HK-2 (cell line): Measurements from ENCODE around the gene UAP1.
"Not testable (repeated sequence)": the region's sequence is repeated elsewhere in the genome, so short reads cannot be mapped to it uniquely, and the experiment has no call there.

Experiments
- DNase-seq: peaks from one replicate; pipeline ENCODE4 v3.0.0-alpha.2; 2018; ENCODE audit not compliant: unreplicated experiment

UAP1 gene

DNA sequence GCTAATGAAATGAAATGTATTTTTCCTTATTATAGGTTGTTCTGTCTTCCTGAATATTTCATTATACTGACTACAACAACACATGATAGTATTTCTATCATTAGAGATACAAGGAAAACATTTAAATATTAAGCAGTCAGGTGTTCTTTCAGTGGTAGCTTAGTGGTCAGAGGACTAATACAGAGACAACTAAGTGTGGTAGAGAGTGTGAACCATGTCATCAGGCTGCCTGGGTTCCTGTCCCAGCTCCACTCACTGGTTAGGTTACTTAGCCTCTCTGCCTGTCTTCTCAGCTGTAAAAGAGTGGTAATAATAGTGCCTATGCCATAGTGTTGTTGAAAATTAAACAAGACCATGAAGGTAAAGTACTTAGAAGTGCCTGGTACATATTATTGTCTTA lies 3.9 kb downstream of the UAP1 start:
- DNase-seq = no peak

DNA sequence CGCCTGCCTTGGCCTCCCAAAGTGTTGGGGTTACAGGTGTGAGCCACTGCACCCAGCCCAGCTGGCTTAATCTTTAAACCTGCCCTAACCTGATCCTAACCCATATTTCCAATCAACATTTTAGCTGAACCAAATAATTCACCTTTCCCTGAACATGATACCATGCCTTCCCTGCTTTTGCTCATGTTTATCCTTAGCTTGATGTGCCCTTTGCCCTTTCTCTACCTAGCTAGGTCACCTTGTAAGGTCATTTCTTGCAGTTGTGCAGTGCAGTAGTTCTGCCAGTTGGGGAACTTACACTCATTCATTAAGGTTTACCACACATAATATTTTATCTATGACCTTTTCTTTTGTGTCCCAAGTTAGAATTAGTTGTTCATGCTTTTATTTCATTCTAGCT lies 5.3 kb downstream of the UAP1 start:
- DNase-seq = no peak

DNA sequence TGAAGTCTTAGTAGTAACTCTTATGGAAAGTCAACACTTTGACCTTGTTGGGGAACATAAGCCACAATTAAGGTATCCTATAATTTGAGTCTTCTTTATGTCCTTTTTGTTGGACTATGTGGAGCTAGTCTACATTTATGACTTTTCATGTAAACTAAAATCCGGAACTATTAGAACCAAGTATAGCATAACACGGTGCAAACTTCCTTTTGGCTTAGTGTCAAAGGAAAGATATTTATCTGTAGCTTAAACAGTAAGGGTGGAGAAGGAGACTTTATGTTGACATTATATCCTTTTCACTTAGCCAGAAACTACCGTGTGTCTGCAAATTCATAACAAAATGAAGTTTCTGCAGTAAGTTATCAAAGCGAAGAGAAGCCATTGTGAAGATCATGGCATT lies 7.3 kb downstream of the UAP1 start:
- no peak for DNase-seq

DNA sequence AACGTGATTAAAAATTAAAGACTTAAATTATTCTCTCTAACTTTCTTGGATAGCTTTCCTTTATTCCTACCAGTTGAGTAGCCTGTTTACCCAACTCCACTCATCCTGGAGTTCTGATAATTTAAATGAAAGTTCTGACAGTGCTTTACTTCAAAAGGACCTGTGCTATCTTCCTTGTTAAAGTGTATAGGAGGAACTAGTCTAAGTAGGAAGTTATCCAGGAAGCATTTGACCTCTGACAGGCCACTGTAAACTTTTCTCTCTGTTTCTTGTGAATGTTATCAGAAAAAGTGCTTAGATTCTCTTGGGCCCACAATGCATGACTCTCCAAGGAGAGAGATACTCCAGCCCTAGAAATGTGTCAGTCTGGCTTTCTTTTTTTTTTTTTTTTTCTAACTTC lies 9.2 kb downstream of the UAP1 start:
- no peak for DNase-seq

DNA sequence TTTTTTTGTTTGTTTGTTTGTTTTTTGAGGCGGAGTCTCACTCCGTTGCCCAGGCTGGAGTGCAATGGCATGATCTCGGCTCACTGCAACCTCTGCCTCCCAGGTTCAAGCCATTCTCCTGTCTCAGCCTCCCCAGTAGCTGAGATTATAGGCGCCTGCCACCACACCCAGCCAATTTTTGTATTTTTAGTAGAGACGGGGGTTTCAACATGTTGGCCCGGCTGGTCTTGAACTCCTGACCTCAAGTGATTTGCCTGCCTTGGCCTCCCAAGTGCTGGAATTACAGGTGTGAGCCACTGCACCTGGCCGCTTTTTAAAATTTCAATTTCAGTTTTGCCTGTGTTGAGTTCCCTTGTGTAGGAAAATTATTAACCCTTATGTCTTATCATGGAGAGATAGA lies 9.6 kb downstream of the UAP1 start:
- not testable (repeated sequence) for DNase-seq

DNA sequence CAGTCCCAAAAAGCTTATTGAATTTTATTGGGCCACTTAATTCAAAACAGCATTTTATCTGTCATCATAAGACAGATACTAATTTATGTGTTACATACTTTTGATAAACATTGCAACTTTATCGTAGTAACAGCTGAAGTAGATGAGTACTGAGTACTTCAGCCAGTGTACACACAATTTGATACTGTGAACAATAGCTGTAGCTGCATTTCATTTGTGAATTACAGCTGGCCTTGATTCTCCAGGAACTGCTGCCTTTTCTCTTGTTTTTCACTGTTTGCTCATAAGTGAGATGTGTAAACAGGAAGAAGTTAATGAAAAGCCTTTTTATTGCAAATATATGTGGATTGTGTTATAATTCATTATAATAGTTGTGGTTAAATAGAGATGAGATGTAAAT lies 10.2 kb downstream of the UAP1 start:
- DNase-seq = no peak

DNA sequence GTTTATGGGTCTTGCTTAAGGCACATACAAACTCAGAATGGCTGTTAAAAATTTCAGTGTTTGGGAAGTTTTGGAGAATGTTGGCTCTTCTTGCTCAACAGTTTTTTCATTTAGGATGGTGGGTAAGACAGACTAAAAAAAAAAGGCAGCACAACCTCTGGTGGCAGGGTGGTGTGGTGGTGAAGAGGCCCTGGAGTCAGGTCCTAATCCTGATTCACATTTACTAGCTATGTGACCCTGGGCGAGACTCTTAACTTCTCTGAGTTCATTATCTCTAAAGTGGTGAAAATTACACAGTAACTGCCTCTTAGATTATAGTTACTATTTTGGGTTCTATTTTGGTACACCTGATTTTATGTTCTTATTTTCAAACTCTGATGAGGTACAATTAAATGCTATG lies 11.6 kb downstream of the UAP1 start:
- no peak for DNase-seq

DNA sequence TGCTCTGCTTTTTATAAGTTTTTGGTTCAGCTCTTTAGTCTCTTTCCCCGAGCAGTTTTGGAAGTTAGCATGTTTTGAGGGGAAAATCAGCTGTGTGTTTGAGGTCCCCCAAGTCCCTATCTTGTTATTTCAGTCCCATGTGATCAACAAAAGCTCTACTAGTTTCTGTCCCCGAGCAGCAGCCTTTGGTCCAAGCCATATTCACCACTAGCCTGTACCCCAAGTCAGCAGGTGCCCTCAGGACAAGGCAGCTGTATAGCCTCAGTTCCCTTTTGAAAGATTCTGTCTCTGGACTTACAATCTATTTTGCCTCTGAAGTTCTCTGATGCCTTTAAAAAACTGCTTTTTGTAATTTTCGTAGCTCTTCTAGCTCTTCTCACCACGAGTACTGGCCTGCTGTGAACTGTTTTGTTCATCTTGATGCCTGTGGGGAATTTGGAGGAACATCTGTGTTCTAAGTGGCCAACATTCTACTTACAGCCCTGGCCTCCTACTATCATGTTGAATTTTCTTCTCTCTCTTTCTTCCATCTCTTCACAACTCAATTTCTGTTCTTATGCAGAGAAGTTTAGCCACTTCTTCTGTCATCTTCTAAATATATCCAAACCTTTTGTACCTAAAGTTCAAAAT lies 16.7 kb downstream of the UAP1 start:
- DNase-seq = no peak

DNA sequence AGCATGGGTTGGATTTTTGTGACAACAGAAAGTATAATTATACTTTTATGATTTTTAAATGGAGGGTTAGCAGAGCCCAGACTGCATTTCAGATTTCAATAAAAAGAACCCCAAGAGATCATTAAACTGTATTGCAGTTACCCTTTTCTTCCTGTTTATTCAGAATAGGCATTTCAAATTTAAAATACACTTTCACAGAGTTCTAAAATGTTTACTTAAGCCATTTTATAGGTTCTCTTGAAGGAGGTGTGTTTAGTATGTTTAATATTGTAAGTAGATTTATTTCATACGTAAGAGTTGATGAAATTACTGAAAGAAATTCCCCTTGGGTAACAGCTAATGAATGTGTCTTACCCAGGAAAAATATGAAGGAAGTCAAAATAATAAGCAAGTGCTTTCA lies 17.4 kb downstream of the UAP1 start:
- DNase-seq = no peak

DNA sequence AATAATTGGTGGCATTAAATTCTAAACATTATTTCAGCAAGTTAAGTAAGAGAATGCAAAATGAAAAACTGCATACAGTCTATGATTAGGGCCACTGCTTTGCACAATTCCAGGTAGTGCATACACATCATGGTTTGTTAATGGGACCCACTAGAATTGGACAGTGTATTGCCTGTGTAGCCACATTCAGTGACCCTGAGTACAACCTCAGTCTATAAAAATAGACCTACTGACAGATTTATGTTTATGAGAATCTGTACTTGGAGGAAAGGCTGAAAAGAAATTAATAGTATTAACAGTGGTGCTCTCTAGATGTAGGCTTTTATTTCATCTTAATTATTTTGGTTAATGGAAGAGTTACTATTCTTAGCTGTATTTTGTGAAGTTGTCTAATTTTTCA lies 18.8 kb downstream of the UAP1 start:
- DNase-seq = no peak

DNA sequence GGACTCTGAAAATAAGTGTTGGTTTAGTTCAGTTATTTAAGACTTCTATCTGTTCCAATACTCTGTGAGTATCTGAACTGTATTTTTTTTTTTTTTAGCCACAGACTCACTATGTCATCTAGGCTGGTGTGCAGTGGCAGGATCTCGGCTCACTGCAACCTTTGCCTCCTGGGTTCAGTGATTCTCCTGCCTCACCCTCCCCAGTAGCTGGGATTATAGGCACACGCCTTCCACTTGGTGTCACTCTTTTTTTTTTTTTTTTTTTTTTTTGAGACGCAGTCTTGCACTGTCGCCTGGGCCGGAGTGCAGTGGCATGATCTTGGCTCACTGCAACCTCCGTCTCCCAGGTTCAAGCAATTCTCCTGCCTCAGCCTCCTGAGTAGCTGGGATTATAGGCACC lies 21.4 kb downstream of the UAP1 start:
- DNase-seq = not testable (repeated sequence)

DNA sequence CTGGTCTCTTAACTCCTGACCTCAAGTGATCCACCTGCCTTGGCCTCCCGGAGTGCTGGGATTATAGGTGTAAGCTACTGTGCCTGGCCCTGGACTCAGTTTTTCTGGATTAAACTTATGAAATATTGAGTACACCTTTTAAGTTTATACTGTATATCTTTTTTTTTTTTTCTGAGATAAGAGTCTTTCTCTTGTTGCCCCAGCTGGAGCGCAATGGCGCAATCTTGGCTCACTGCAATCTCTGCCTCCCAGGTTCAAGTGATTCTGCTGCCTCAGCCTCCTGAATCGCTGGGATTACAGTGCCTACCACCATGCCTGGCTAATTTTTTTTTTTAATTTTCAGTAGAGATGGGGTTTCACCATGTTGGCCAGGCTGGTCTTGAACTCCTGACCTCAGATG lies 23.6 kb downstream of the UAP1 start:
- DNase-seq = not testable (repeated sequence)

DNA sequence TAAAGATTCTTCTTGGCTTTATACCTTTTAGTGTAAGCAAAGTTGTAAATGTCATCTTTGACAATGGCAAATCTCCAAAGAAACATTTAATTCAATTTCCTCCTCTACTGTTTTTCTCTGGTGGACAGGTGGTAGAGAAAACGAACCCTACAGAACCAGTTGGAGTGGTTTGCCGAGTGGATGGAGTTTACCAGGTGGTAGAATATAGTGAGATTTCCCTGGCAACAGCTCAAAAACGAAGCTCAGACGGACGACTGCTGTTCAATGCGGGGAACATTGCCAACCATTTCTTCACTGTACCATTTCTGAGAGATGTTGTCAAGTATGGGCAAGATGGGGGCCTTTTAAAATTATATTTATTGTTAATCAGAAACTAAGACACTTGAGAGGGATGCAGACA lies 25.8 kb downstream of the UAP1 start:
- no peak for DNase-seq

DNA sequence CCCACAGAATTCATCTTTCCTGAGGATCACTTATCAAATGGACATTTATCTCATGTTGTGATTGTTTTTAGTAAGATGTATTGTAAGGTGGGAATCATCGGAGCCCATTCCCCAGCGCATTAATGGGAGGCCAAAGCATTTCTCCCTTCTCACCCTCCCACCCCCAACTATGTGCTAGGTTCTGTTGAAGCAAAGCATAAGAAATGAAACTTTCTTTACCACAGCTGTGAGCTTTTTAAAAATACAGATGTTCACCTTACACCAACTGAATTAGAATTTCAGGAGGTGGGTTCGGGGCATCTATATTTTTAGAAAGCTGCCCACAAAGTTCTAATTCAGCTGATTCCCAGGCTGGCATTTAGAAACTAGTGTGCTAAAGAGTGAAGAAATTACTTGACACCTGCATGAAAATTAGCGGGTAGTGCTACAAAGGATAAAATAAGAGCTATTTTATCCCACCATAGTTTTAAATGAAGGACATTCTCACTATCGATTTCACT lies 26.3 kb downstream of the UAP1 start:
- no peak for DNase-seq

DNA sequence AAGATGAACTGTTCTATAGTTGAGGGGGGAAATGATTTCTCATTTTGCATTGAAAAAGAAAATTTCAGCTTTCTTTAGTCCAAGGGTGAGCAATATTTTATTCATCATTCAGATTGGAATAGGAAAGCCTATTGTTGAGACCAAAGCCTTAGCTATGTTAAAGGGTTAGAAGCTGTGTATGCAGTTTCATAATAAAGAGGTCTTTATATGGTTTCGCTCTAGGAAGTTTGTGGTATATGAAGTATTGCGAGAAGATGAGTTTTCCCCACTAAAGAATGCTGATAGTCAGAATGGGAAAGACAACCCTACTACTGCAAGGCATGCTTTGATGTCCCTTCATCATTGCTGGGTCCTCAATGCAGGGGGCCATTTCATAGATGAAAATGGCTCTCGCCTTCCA lies 28.6 kb downstream of the UAP1 start:
- DNase-seq = no peak

DNA sequence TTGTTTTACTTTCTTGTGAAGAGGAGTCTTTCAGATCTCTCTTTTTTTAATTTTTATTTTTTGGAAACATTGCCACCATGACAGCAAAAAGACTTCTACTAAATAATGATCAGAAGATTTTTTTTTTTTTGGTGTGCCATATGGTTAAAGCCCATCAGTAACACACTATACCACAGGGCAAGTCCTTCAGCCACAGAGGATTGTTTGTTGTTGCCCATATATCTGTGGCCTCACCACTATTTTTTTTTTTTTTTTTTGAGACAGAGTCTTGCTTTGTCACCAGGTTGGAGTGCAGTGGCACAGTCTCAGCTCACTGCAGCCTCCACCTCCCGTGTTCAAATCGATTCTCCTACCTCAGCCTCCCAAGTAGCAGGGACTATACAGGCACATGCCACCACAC lies 29.2 kb downstream of the UAP1 start:
- DNase-seq = no peak

DNA sequence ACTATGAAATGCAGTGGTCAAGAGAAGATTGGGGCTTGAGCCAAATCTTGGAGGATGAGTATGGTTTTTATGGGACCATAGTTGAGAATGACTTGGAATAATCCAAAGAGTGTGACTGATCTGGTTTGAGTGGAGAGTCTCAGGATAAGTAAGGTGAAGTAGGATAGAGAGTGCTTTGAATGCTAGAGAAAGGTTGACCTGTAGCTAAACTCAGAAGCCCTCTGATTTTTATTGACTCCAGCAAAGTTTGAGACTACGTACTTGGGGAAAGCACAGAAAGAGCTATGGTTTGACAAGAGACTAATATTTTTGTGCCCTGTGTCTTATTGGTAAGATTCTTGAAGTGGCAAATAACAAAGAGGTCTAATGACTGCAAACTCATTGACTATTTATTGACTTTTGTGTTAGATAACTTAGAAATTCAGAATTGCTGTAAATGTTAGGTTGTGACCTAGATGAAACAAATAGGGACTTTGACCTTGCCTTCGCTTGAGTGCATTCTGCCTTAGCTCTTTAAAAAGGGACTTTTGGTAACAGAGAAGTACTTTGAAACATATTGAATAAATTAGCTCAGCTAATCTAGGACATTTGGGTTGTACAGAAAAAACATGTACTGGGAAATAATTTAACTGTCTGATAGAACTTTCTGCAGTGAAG lies 35.1 kb downstream of the UAP1 start:
- DNase-seq = no peak

DNA sequence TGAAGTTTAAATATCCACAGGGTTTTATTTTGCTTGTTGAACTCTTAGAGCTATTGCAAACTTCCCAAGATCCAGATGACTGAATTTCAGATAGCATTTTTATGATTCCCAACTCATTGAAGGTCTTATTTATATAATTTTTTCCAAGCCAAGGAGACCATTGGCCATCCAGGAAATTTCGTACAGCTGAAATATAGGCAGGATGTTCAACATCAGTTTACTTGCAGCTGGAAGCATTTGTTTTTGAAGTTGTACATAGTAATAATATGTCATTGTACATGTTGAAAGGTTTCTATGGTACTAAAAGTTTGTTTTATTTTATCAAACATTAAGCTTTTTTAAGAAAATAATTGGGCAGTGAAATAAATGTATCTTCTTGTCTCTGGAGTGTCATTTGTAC lies 37.9 kb downstream of the UAP1 start:
- no peak for DNase-seq

DNA sequence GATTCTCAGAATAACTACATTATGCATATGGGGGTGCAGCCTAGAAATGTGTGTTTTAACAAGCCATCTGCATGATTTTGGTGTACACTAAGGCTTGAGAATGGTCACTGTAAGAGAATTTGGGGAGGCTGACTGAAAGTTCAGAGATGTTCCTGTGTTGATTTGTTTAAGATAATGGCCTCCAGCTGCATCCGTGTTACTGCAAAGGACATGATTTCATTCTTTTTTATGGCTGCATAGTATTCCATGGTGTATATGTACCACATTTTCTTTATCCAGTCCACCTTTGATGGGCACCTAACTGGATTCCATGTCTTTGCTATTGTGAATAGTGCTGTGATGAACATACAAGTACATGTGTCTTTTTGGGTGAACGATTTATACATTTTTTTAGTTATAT lies 41.6 kb downstream of the UAP1 start:
- not testable (repeated sequence) for DNase-seq

DNA sequence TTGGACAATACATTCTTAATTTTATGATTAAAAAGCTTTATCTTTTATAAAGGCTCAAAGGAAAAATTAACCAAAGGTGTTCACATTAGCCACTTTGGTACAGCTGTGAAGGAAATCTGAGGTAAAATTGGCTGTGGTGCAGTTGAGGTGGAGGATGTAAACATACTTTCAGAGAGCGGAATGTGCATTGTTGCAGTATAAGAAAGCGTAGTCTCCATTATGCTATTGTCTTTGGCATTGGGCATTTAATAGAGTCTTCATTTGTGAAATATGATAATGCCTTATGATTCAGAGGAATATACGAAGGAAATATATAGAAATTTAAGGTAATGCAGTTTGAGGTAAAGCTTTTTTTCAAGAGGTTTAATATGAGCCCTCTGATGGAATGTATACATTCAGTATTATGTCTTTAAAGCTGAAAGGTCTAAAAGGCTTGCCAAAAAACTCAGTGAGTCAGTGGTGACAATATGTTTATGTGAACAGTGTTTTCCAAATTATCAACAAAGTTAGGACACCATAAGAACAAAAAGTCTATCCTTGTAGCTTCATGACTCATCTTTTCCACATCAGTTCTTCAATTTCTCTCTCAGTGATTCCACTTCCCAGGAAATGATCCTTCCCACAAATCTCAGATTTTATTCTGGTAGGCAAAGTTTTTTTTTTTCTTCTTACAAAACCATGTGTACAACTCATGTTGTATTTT lies 43.9 kb downstream of the UAP1 start:
- DNase-seq = no peak

DNA sequence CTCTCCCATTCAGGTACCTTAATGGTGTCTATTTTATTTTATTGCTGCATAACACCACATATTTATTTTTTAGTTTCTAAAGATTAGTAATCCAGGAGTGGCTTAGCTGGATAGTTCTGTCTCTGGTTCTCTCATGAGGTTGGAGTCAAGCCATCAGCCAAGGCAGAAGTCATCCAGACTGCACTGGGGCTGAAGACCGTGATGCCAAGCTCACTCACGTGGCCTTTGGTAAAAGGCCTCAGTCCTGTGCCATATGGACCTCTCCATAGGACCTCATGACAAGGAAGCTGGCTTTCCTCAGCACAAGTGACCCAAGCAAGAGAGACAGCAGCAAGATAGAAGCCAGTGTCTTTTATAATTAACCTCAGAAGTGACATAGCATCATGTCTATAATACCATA lies 47.8 kb downstream of the UAP1 start:
- no peak for DNase-seq

DNA sequence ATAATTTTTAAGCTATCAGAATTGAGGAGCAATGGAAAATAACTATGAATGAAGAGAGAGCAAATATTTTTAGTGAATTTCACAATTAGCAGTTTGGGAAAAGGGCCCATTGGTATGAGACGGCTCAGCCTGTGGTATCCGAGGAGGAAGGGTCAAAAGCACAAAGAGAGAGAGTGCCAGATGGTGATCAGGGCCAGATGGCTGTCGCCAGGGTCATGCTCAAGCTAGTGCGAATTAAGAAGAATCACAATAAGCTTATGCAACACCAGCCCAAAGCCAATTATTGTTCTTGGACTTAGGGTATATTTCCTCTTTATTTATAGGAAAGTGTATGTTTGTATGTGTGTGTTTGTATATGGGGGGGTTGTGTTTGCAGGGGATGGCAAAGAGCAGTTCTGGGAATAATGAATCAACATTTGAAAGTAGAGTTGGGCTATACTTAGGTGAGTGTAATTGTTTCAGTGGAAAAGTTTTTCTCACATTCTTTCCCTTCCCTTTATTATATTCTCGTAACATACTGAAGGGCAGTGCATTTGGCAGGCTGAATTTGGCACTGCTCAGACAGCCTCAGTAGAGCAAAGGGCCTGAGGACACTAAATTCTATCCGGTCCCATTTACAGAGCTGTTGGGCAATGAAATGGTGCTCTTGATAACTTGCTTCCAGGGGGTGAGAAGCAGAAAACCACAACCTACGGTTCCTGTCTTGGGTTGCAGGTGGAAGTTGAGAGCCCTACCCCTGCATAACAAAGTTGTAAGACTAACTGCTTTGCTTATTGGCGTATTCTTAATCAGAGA lies 51.3 kb downstream of the UAP1 start:
- no peak for DNase-seq
